AG04449 (cell line): Measurements from ENCODE around the gene NCOA4.
A peak's percentile ranks its signal among the peaks of the same experiment; 100 is the strongest.
"Not testable (repeated sequence)": the region's sequence is repeated elsewhere in the genome, so short reads cannot be mapped to it uniquely, and the experiment has no call there.

Source experiments
- CTCF ChIA-PET: fragments of 350-600 bp; formaldehyde crosslinking; extraction: SDS; loops from one replicate; lab custom pipeline; 2021; ENCODE audit warnings: antibody characterized with exemption; lab: Yijun Ruan, JAX
- POLR2A ChIA-PET: fragments of 400-600, 350-600 bp; formaldehyde crosslinking; extraction: SDS; loops from one replicate; lab custom pipeline; 2020; ENCODE audit warnings: antibody characterized with exemption, inconsistent platforms; lab: Yijun Ruan, JAX
- DNase-seq: peaks from one replicate; pipeline ENCODE4 v3.0.0-alpha.2; 2010; ENCODE audit warnings: low read depth, low spot score
- H3K4me3 ChIP-seq: 2 replicates; pipeline ENCODE4 v1.5.1; 2011; ENCODE audit warnings: low read depth, mild to moderate bottlenecking, control low read depth, low read length
- CTCF ChIP-seq: IDR thresholded peaks from one replicate; pipeline ENCODE4 v1.5.1; 2011; ENCODE audit warnings: mild to moderate bottlenecking, moderate library complexity, low read length, control low read depth, inconsistent platforms; ENCODE audit not compliant: insufficient read depth; ENCODE audit errors: missing control alignments

The NCOA4 gene

GRCh38 chr10:46000538-46000937 lies 29.9 kb downstream of the NCOA4 start:
- CTCF ChIA-PET, result interaction anchor here (0.8 kb wide), 1 partner anchor 28 kb away, joined by 3 read pairs; no protein-coding TSS in a partner anchor
- DNase-seq, result no peak
- POLR2A ChIA-PET, result no interaction called here
- H3K4me3 ChIP-seq, result no peak overlapping the region
- TF ChIP-seq CTCF, result no peak

DNA sequence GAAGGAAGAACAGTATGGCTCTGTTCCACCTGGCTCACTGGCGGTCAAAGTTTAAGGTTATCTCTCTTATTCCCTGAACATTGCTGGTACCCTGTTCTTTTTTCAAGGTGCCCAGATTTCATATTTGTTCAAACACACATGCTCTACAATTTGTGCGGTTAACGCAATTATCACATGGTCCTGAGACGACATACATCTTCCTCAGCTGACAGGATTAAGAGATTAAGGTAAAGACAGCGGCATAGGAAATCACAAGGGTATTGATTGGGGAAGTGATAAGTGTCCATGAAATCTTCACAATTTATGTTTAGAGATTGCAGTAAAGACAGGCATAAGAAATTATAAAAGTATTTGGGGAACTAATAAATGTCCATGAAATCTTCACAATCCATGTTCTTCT lies 30.5 kb downstream of the NCOA4 start:
- DNase-seq, CTCF ChIA-PET, POLR2A ChIA-PET, H3K4me3 ChIP-seq: not testable (repeated sequence)

DNA sequence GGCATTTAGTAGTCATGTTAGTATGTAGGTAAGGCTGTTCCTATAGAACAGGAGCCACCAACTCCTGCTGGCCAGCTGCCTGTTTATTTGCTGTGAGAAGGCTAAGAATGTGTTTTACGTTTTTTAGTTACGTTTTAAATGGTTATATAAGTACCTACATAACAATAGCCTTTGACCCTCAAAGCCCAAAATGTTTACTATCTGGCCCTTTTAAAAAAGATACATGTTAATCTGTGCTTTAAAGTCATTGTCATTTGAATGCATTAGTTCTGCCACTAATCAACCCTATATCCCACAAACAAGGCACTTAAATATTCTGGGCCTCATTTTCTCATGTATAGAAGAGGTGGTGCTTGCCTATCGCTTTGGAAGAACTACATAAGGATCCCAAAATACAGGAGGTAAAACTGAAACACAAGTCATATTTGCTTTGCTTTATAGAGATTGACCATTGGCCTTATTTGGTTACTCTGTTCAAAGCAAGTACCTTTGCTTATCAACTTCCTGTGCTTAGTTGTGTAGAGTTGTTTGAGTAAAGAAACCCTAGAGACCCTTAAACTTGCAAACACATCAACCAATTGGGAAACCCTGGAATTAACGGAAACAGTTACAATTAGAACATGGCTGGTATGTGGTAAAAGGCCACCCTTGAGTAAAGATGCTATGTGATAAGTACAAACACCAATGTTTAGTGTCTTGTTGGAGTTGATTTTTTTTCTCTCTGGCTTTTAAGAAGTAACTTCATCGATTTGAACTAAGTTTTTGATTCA lies 32.2 kb downstream of the NCOA4 start:
- POLR2A ChIA-PET, result no interaction called here
- TF ChIP-seq CTCF, result no peak

GRCh38 chr10:45997557-45997956 lies 32.9 kb downstream of the NCOA4 start:
- no peak overlapping the region for H3K4me3 ChIP-seq
- no peak for DNase-seq
- POLR2A ChIA-PET, result no interaction called here
- TF ChIP-seq CTCF, result no peak
- CTCF ChIA-PET, result no interaction called here

More for the DNA sequence above, 32.2 kb downstream of the NCOA4 start:
- CTCF ChIA-PET, result no interaction called here
- DNase-seq, result no peak
- no peak overlapping the region for H3K4me3 ChIP-seq

DNA sequence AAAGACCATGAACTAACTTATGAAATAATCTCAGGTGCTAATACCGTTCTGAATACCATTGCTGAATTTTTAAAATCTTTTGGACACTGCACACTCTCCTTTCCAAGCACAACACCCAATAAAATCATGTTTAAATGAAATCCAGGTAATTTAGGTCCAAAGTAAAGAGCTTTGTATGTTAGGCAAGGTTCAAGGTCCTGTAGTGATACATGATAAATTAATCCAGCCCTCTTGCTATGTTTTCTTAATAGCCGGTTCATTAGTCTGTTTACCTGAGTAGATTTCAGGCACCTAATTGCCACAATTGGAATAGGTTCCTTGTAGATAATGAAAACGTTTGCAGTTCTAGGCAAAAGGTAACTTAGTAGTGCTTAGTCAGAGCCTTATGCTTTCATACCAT lies 44.8 kb downstream of the NCOA4 start:
- CTCF ChIA-PET, H3K4me3 ChIP-seq, POLR2A ChIA-PET, DNase-seq: not testable (repeated sequence)

DNA sequence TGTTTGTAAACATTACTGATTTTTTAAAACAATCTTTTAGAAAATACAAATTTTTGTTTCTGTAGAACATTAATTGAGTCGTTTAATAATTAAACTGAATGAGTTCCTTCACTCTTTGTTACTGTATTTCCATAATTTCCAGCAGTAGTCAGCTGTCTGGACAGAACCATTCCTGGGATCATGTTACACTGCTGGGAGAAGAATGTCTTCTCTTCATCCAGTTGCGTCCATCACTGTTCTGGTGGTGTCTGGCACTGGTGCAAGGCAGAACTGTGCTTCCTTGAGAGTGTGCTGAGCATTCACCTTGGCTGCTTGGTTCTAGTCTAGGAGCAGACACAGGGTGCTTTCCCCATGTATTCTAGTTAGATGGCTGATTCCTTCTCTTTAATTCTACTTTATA lies 46.0 kb downstream of the NCOA4 start:
- DNase-seq, POLR2A ChIA-PET, H3K4me3 ChIP-seq: not testable (repeated sequence)
- CTCF ChIA-PET, result interaction anchor here (1.2 kb wide), 1 partner anchor 44 kb away, joined by 7 read pairs; no protein-coding TSS in a partner anchor

DNA sequence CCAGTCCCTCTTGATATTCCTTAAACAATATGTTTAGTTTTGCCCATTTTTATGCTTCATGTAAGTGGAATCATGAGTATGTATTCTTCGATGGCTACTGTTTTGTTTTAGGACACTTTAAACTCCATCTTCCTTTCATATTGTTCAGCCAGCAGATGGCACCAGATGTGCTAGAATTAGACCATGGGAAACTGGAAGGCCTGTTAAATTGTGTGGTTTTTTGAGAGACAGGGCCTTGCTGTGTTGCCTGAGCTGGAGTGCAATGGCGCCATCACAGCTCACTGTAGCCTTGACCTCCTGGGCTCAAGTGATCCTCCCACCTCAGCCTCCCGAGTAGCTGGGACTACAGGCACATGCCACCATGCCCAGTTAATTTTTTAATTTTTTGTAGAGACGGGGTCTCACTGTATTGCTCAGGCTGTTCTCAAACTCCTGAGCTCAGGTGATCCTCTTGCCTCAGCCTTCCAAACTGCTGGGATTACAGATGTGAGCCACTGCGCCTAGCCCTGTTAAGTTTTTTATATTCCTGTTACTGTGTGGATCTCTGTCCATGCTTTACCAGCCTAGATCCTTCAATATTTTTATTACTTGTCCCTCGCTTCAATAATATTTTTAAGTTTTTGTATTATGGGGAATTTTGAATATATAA lies 46.8 kb downstream of the NCOA4 start:
- DNase-seq, result peak; percentile 5
- CTCF ChIA-PET, result interaction anchor here (1.2 kb wide), 1 partner anchor 45 kb away, joined by 7 read pairs; no protein-coding TSS in a partner anchor
- POLR2A ChIA-PET, result not testable (repeated sequence)

DNA sequence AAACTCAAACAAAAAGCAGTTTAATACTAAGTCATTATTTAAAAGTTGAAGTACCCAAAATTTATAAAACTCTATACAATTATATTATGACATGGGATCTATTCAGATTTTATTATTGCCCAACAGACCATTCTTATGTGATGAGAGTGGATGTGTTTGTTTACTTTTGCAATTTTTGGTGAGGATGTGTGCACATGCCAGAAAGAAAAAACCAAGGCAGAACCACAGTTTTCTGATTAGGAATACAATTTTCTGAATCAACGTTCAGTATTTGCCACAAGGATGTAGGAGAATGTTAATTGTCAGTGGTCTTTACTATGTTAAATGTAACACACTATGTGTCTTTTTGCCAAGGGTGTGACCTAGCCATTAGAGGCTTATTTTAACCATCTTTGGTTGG lies 49.1 kb downstream of the NCOA4 start:
- DNase-seq, H3K4me3 ChIP-seq, POLR2A ChIA-PET, CTCF ChIA-PET: not testable (repeated sequence)

More for the DNA sequence above, 46.8 kb downstream of the NCOA4 start:
- peak; percentile 29 for TF ChIP-seq CTCF
- H3K4me3 ChIP-seq, result not testable (repeated sequence)

DNA sequence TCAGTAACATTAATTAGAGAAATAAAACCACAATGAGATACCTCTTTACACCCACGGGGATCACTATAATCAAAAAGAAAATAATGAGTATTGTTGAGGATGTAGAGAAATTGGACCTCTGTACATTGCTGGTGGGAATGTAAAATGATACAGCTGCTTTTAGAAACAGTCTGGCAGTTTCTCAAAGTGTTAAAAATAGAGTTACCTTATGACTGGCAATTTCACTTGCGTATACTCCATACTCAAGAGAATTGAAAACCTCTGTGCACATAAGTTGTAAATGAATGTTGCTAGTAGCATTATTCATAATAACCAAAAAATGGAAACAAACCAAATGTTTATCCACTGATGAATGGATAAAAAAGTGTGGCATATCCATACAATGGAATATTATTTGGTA lies 51.9 kb downstream of the NCOA4 start:
- H3K4me3 ChIP-seq, POLR2A ChIA-PET, DNase-seq, CTCF ChIA-PET: not testable (repeated sequence)

- DNase-seq, CTCF ChIA-PET, POLR2A ChIA-PET, H3K4me3 ChIP-seq: not testable (repeated sequence)
Measured at GRCh38 chr10:45974041-45974440, 56.4 kb downstream of the NCOA4 start.

DNA sequence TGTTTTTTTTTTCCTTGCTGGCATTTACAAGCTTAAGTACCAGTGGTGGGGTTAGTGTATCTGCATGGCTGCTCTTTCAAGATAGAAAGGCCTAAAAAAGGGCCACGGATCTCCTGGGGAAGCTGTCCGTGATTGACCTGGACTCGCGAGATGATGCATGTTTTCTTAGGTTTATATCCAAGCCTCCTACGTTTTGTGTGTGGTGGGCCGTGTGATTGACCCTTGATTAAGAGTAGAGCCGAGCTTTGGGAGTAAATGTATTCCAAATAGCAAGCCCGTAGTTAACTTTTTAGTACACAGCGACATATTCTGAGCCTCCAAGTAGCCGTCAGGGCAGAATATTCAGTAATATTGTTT lies 57.6 kb downstream of the NCOA4 start:
- CTCF ChIA-PET, POLR2A ChIA-PET, DNase-seq: not testable (repeated sequence)
- peak overlapping the region; percentile 70 for H3K4me3 ChIP-seq
